Ureter (tissue), 1 donor: ENCODE results near the gene OTOG. TPM values are rescaled to one million over a fixed set of nuclear protein-coding genes. Genes with fewer than 3 reads are reported as not detected.
"Not testable (repeated sequence)": the region's sequence is repeated elsewhere in the genome, so short reads cannot be mapped to it uniquely, and the experiment has no call there.

ENCODE experiments used
- DNase-seq: peaks from one replicate; pipeline ENCODE4 v3.0.0-alpha.2; 2020; ENCODE audit warnings: low spot score
- total RNA-seq: library from RNA; stranded (reverse); gene quantifications from one replicate; pipeline ENCODE4 v1.2.4, GENCODE V29; 2023
- donor health status: DM: yes; HTN: yes; CAD: no.

OTOG gene
- total RNA-seq, 1 donor from 2014 or later, result 0.31 TPM

DNA sequence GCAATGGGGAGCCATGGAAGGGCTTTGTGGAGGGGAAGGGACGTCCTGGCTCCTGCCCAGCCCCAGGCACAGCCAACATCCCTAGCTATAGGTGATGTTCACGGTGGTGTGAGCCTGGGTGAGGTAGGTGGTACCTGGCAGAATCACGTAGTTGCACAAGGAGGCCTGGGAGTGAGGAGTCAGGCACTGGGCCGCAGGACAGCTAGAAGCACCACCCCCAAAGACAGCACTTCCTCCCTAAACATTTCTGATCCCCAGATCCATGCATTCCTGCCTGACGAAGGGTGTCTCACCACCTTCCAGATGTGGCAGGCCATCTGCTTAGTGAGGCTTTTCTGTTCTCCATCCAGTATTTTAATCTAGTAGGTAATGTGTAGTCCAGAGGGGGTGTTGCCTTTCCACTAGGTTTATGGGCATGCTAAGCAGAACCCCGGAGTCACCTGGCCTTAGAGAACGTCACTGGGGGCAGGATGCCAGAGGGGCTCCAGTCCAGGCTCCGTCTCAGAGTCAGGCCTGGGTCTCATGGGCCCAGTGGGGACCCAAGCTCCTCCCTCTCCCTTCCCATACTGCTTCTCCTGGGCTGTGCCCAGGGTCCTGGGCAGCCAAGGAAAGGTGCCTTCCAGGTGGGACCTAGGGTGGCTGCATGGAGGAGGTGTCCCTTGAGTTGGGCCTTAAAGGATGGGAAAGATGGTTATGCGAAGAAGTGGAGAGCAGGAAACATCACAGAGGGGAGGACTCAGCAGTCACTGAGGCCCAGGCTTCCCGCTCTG, 56.2 kb downstream of the OTOG start:
- DNase-seq, result no peak

DNA sequence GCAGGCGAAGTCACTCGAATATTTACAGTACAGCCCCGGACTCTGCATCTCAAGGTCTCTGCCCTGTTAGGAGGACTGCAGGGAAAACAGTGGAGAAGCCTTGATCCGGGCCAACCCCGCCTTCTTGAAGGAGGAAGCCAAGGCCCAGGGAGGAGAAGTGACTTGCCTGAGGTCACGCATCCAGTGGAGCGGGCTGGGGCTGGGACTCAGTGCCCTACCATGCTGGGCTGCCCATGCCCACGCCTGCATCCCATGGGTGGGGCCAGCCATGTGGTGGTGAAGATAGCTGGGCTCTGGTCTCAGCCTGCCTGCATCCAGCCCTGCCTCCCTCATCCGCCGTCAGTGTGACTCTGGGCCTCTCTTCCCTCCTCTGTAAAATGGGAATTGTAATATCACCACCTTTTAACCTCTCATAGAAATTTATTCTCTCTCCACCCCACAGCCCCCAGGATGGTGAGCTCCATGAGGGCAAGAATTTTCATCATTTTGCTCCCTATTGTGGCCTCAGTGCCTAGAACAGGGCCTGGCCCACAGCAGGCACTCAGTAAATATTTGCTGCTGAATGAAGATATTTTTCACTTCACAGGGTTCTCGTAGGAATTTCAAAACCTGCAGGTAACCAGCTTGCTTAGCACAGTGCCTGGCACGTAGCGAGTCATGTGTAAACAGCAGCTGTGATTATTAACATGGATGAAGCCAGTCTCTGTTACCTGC, 57.3 kb downstream of the OTOG start:
- no peak for DNase-seq

- peak; percentile 23 for DNase-seq
Observed at GRCh38 chr11:17604915-17605233, 57.8 kb downstream of the OTOG start.

- DNase-seq, result no peak
Observed at GRCh38 chr11:17605651-17606122, 58.6 kb downstream of the OTOG start.

- no peak for DNase-seq
Observed at GRCh38 chr11:17606233-17607082, 59.4 kb downstream of the OTOG start.

GRCh38 chr11:17607083-17607429, 60.0 kb downstream of the OTOG start:
- no peak for DNase-seq

GRCh38 chr11:17607591-17608570, 60.8 kb downstream of the OTOG start:
- DNase-seq, result no peak

DNA sequence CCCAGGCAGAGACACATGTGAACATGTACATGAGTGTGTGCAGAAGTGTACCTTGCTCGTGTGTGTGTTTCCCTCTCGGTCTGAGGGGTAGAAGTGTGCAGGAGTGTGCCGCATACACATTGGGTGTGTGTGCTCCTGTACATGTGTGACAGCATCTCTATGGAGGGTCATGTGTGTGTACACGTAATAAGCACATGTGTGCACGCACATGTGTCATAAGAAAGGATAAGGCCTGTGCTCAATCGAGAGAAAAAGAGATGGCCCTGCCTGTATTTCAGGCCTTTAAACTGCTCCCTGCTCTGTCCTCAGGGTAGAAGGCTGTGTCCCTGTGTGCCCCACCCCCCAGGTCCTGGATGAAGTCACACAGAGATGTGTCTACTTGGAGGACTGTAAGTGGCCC, 61.8 kb downstream of the OTOG start:
- DNase-seq, result no peak

GRCh38 chr11:17609291-17610084, 62.4 kb downstream of the OTOG start:
- DNase-seq, result no peak

DNA sequence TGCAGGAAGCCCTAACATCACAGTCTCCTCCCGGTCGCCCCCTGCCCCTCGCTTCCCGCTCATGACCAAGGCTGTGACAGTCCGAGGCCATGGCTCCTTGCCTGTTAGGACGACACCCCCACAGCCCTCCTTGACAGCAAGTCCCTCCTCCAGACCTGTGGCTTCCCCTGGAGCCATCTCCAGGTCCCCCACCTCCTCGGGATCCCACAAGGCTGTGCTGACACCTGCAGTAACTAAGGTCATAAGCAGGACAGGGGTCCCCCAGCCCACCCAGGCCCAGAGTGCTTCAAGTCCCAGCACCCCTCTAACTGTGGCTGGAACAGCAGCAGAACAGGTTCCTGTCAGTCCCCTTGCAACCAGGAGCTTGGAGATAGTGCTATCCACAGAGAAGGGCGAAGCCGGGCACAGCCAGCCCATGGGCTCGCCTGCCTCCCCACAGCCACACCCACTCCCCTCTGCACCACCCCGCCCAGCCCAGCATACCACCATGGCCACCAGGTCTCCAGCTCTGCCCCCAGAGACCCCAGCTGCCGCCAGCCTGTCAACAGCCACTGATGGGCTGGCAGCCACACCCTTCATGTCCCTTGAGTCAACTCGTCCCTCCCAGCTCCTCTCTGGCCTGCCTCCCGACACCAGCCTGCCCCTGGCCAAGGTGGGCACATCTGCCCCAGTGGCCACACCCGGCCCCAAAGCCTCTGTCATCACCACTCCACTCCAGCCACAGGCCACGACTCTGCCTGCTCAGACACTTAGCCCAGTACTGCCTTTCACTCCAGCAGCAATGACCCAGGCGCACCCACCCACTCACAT, 63.2 kb downstream of the OTOG start:
- DNase-seq, result no peak

- DNase-seq, result no peak
Observed at GRCh38 chr11:17611049-17611448, 64.0 kb downstream of the OTOG start.

GRCh38 chr11:17611503-17612220, 64.6 kb downstream of the OTOG start:
- DNase-seq, result no peak

- no peak for DNase-seq
Observed at GRCh38 chr11:17612221-17613188, 65.4 kb downstream of the OTOG start.

GRCh38 chr11:17613428-17613962, 66.4 kb downstream of the OTOG start:
- DNase-seq, result no peak

- no peak for DNase-seq
Observed at GRCh38 chr11:17613983-17614382, 66.9 kb downstream of the OTOG start.

GRCh38 chr11:17622711-17623110, 75.7 kb downstream of the OTOG start:
- not testable (repeated sequence) for DNase-seq

DNA sequence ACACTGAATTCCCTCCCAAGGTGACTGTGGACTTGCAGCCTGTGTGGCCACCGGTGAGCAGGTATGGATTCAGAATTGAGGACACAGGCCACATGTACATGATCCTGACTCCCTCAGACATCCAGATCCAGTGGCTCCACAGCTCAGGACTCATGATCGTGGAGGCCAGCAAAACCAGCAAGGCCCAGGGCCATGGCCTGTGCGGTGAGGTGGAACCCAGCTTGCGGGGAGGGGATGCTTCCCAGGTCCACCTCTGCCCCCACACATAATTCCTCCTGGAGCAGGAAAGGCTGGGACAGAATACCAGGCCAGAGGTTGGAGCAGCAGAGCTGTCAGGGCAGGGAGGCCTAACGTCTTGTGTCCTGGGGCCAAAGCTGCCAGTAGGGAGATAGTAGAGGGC, 82.1 kb downstream of the OTOG start:
- DNase-seq, result no peak
